Stimulated activated CD4-positive, alpha-beta T cell treated with anti-CD3 and anti-CD28 coated beads, TNF-alpha, amount 100 ng/mL, for 1 hour (primary cell): Measurements from ENCODE around the gene NTN5.
A peak's percentile ranks its signal among the peaks of the same experiment; 100 is the strongest.
"Not testable (repeated sequence)": the region's sequence is repeated elsewhere in the genome, so short reads cannot be mapped to it uniquely, and the experiment has no call there.

Experiments used
- DNase-seq, 3 donors: peaks; one replicate each; pipeline ENCODE4 v3.0.0-alpha.2; 2020; ENCODE audit warnings: low read depth in 3 of 3, low spot score in 1 of 3

The NTN5 gene

GRCh38 chr19:48645620-48646000 lies 27.2 kb downstream of the NTN5 start:
- no peak for DNase-seq

GRCh38 chr19:48644839-48645619 lies 27.8 kb downstream of the NTN5 start:
- peak; percentile 44 to 46 (median 46) for DNase-seq

- DNase-seq = no peak
These were observed 28.5 kb downstream of the NTN5 start for GRCh38 chr19:48644355-48644754.

GRCh38 chr19:48642862-48643261 lies 30.0 kb downstream of the NTN5 start:
- no peak for DNase-seq

GRCh38 chr19:48641850-48642249 lies 31.0 kb downstream of the NTN5 start:
- DNase-seq = no peak

GRCh38 chr19:48639483-48640375 lies 33.1 kb downstream of the NTN5 start:
- no peak for DNase-seq

GRCh38 chr19:48638831-48639381 lies 33.9 kb downstream of the NTN5 start:
- no peak for DNase-seq

GRCh38 chr19:48637948-48638830 lies 34.6 kb downstream of the NTN5 start:
- DNase-seq = peak; percentile 59 to 75 (median 72)

- DNase-seq = peak; percentile 96 to 100 (median 99)
These were observed 35.3 kb downstream of the NTN5 start for GRCh38 chr19:48637449-48637947.

GRCh38 chr19:48636859-48637448 lies 35.9 kb downstream of the NTN5 start, which contains the start of gene DBP:
TSS of gene DBP (minus strand) at chr19:48637379. CDS start at chr19:48636994, 385 bp downstream.
- DNase-seq = no peak

- DNase-seq = no peak
These were observed 36.6 kb downstream of the NTN5 start for GRCh38 chr19:48635966-48636858.

GRCh38 chr19:48635263-48635965 lies 37.4 kb downstream of the NTN5 start:
- DNase-seq = peak in 1 of 3 donors; percentile 71

- DNase-seq = peak; percentile 80 to 91 (median 80)
These were observed 38.2 kb downstream of the NTN5 start for GRCh38 chr19:48634424-48635262.

GRCh38 chr19:48634036-48634342 lies 38.8 kb downstream of the NTN5 start:
- no peak for DNase-seq

GRCh38 chr19:48633148-48634035 lies 39.4 kb downstream of the NTN5 start:
- DNase-seq = no peak

- DNase-seq = no peak
These were observed 40.1 kb downstream of the NTN5 start for GRCh38 chr19:48632692-48633147.

- not testable (repeated sequence) for DNase-seq
These were observed 40.5 kb downstream of the NTN5 start for GRCh38 chr19:48632286-48632685.
